A549 (cell line): ENCODE data around the gene GFY. TPM values are rescaled to one million over a fixed set of nuclear protein-coding genes. Genes with fewer than 3 reads are reported as not detected.

Source experiments
- ATAC-seq, 2 experiments: fragments of 200-7000 bp in 1 of 2; fragments of >200 bp in 1 of 2; cut with Nextera tagmentation in 1 of 2; cut with Tn5 transposase in 1 of 2; 3 replicates each; pipeline versions ENCODE4 v1.8.0 to v1.9.1; 2018 to 2020; ENCODE audit warnings: mild to moderate bottlenecking in 1 of 2, moderate library complexity in 1 of 2
- CTCF ChIA-PET: fragments of 300-600 bp; sonication (Branson Sonifier 250); formaldehyde crosslinking; extraction: SDS; loops from one replicate; lab custom pipeline; 2021; ENCODE audit warnings: antibody characterized with exemption, inconsistent platforms; lab: Yijun Ruan, JAX
- POLR2A ChIA-PET: fragments of 350-600 bp; formaldehyde crosslinking; extraction: SDS; loops from one replicate; lab custom pipeline; 2021; ENCODE audit warnings: antibody characterized with exemption, inconsistent platforms; lab: Yijun Ruan, JAX
- DNase-seq, 2 experiments: peaks; one replicate each; pipeline versions ENCODE4 v3.0.0 to v3.0.0-alpha.2; 2011 to 2016; ENCODE audit warnings: low read depth in 1 of 2, low spot score in 1 of 2
- FAIRE-seq: peaks from 2 replicates; lab custom pipeline; 2011; peaks lifted over from hg19 to GRCh38; lab: Jason Lieb, UNC
- H3K27ac ChIP-seq, 2 experiments: fragments of >200 bp; sonication (Bioruptor Twin); formaldehyde crosslinking; 3 replicates each; pipeline ENCODE4 v1.5.1; 2016 to 2017
- H3K4me1 ChIP-seq: fragments of >200 bp; sonication (Bioruptor Twin); formaldehyde crosslinking; 3 replicates; pipeline ENCODE4 v1.6.1; 2016
- H3K4me2 ChIP-seq: fragments of >200 bp; sonication (Bioruptor Twin); formaldehyde crosslinking; 3 replicates; pipeline ENCODE4 v1.6.1; 2016
- H3K4me3 ChIP-seq: fragments of >200 bp; sonication (Bioruptor Twin); formaldehyde crosslinking; 3 replicates; pipeline ENCODE4 v1.5.1; 2016
- H3K9me3 ChIP-seq: fragments of >200 bp; sonication (Bioruptor Twin); formaldehyde crosslinking; 3 replicates; pipeline ENCODE4 v1.6.1; 2016
- ATOH8 ChIP-seq: fragments of 250-450 bp; sonication (Bioruptor Pico); IDR thresholded peaks from 2 replicates; pipeline ENCODE4 v1.5.0; 2020; ENCODE audit warnings: low read depth, mild to moderate bottlenecking, moderate library complexity
- BCL3 ChIP-seq: fragments of >200 bp; sonication (Bioruptor Twin); formaldehyde crosslinking; IDR thresholded peaks from 3 replicates; pipeline ENCODE4 v1.6.1; 2016
- CEBPB ChIP-seq, 2 experiments: fragments of >200 bp in 1 of 2; sonication (Bioruptor Twin) in 1 of 2; formaldehyde crosslinking in 1 of 2; IDR thresholded peaks; 2 replicates each; pipeline ENCODE4 v1.6.1; 2012 to 2016
- CHD2 ChIP-seq: fragments of 150-350 bp; IDR thresholded peaks from 2 replicates; pipeline ENCODE4 v1.6.1; 2014; ENCODE audit warnings: low read length; ENCODE audit not compliant: partially characterized antibody
- E2F6 ChIP-seq: IDR thresholded peaks from 2 replicates; pipeline ENCODE4 v1.6.1; 2012; ENCODE audit warnings: low read depth, borderline replicate concordance
- ESRRA ChIP-seq: fragments of 150-350 bp; IDR thresholded peaks from 2 replicates; pipeline ENCODE4 v1.6.1; 2014; ENCODE audit warnings: mild to moderate bottlenecking, low read length, borderline replicate concordance
- HEYL ChIP-seq: fragments of 250-450 bp; sonication (Bioruptor Pico); IDR thresholded peaks from 2 replicates; pipeline ENCODE4 v1.8.0; 2021; ENCODE audit warnings: mild to moderate bottlenecking, moderate library complexity
- HOXB13 ChIP-seq: fragments of 250-450 bp; sonication (Bioruptor Pico); IDR thresholded peaks from 2 replicates; pipeline ENCODE4 v1.5.0; 2020; ENCODE audit warnings: low read depth, mild to moderate bottlenecking, moderate library complexity
- JUN ChIP-seq, 2 experiments: fragments of >200 bp; sonication (Bioruptor Twin); formaldehyde crosslinking; IDR thresholded peaks; 2 replicates in 1 of 2; 3 replicates in 1 of 2; pipeline ENCODE4 v1.6.1; 2016 to 2017
- KDM1A ChIP-seq: fragments of 200-600 bp; sonication (generic); IDR thresholded peaks from 2 replicates; pipeline ENCODE4 v1.6.1; 2016; ENCODE audit warnings: low read depth, mild to moderate bottlenecking
- KDM5A ChIP-seq: fragments of 200-600 bp; sonication (generic); IDR thresholded peaks from 2 replicates; pipeline ENCODE4 v1.6.1; 2016; ENCODE audit warnings: antibody characterized with exemption, mild to moderate bottlenecking
- MAFK ChIP-seq: fragments of 450-650 bp; IDR thresholded peaks from 2 replicates; pipeline ENCODE4 v1.6.1; 2014; ENCODE audit not compliant: partially characterized antibody
- MAX ChIP-seq: IDR thresholded peaks from 2 replicates; pipeline ENCODE4 v1.6.1; 2012
- NFE2L2 ChIP-seq: fragments of 150-350 bp; conservative IDR thresholded peaks from 2 replicates; pipeline ENCODE4 v1.6.1; 2014; ENCODE audit warnings: low read length
- POLR2A ChIP-seq: IDR thresholded peaks from 2 replicates; pipeline ENCODE4 v1.6.1; 2012; ENCODE audit warnings: mild to moderate bottlenecking, low read length
- POLR2AphosphoS2 ChIP-seq: conservative IDR thresholded peaks from 2 replicates; pipeline ENCODE4 v1.6.1; 2012; ENCODE audit warnings: low read length, improper control_type of control experiment, inconsistent platforms
- RARB ChIP-seq: fragments of 250-450 bp; sonication (Bioruptor Pico); IDR thresholded peaks from 2 replicates; pipeline ENCODE4 v1.8.0; 2021; ENCODE audit warnings: mild to moderate bottlenecking, moderate library complexity
- SMC3 ChIP-seq: fragments of >200 bp; sonication (Bioruptor Twin); formaldehyde crosslinking; IDR thresholded peaks from 3 replicates; pipeline ENCODE4 v1.6.1; 2018; ENCODE audit warnings: inconsistent platforms
- SREBF2 ChIP-seq: fragments of 450-650 bp; IDR thresholded peaks from 2 replicates; pipeline ENCODE4 v1.6.1; 2014; ENCODE audit warnings: mild to moderate bottlenecking, moderate library complexity
- TFCP2L1 ChIP-seq: fragments of 250-450 bp; sonication (Bioruptor Pico); IDR thresholded peaks from 2 replicates; pipeline ENCODE4 v1.5.0; 2021; ENCODE audit warnings: mild to moderate bottlenecking
- TP53 ChIP-seq: fragments of 250-450 bp; sonication (Bioruptor Pico); IDR thresholded peaks from 2 replicates; pipeline ENCODE4 v1.5.0; 2021; ENCODE audit warnings: mild to moderate bottlenecking, moderate library complexity
- ZC3H11A ChIP-seq: fragments of 450-650 bp; IDR thresholded peaks from 2 replicates; pipeline ENCODE4 v1.6.1; 2014; ENCODE audit warnings: antibody characterized with exemption, mild to moderate bottlenecking
- ZFP36 ChIP-seq: fragments of 450-650 bp; IDR thresholded peaks from 2 replicates; pipeline ENCODE4 v1.6.1; 2014; ENCODE audit warnings: borderline replicate concordance; ENCODE audit not compliant: partially characterized antibody
- ZSCAN20 ChIP-seq: fragments of 250-450 bp; sonication (Bioruptor Pico); IDR thresholded peaks from 2 replicates; pipeline ENCODE4 v1.8.0; 2022; ENCODE audit warnings: mild to moderate bottlenecking, moderate library complexity
- WGBS: methylation state at CpG from one replicate; pipeline ENCODE4 v1.1.6; 2017; ENCODE audit errors: missing lambda C conversion rate; 5-methylcytosine and 5-hydroxymethylcytosine counted together
- polyA plus RNA-seq, 4 experiments: library from polyadenylated mRNA; depleted of rRNA in 3 of 4; stranded (reverse); fragments of >200 nt; fragmentation: RNase III in 1 of 4; extraction: RNeasy Plus Mini Kit Qiagen cat#74134 plus additional on column Dnase treatment in 1 of 4; gene quantifications; 2 replicates in 3 of 4; 3 replicates in 1 of 4; pipeline ENCODE4 v1.2.3, GENCODE V29; 2011 to 2017

GFY gene
- polyA plus RNA-seq, 2 of the 4 experiments (the other 2 are of a cell fraction), result 0.06 TPM; not detected in 1

GRCh38 chr19:49383599-49383998 is 41.6 kb upstream of the GFY start:
- no peak for ATAC-seq
- CTCF ChIA-PET, result interaction anchor here (0.6 to 12.9 kb wide), 10 partner anchors 7 to 710 kb away, joined by 3 to 108 read pairs (median 3); partner anchors contain the start of gene KASH5
- TF ChIP-seq MAFK (peak; percentile 91), SMC3 (no peak)
- TF ChIP-seq, all 56 proteins: peak for 1
- FAIRE-seq, result no peak
- no peak overlapping the region for H3K27ac ChIP-seq
- POLR2A ChIA-PET, result interaction anchor here (0.5 kb wide), 1 partner anchor 61 kb away, joined by 3 read pairs; no protein-coding TSS in a partner anchor
- no peak overlapping the region for H3K4me2 ChIP-seq
- DNase-seq, result no peak
- no peak overlapping the region for H3K4me3 ChIP-seq
- H3K4me1 ChIP-seq, result no peaks in the 10 kb centered on the region
- WGBS, result 57% methylated on average over 1 of the region's 1 CpG
- peaks cover 29% of the 10 kb centered on the region for H3K9me3 ChIP-seq

- ChIA-PET POLR2A (interaction anchor here (0.8 to 1.3 kb wide), 3 partner anchors 10 to 34 kb away, joined by 3 to 5 read pairs (median 5); no protein-coding TSS in a partner anchor), CTCF (interaction anchor here (0.6 to 10.9 kb wide), 4 partner anchors 10 to 86 kb away, joined by 3 to 244 read pairs (median 88); partner anchors contain the start of genes ALDH16A1, PIH1D1 and SLC17A7)
- Histone ChIP-seq H3K9me3 (peaks cover 12% of the 10 kb centered on the region; the same call in 2 of the 3 replicates), H3K4me2 (peak within 1 kb of the TSS; percentile 44), H3K4me3 (no peak within 1 kb of the TSS)
- peak; percentile 53 to 91 for DNase-seq
- 58% methylated on average over 39 of the region's 40 CpGs for WGBS
- ATAC-seq, result no peak
- TF ChIP-seq POLR2A (peak; percentile 59), E2F6 (peak; percentile 96), MAX (peak; percentile 86; the same call in 1 of the 2 replicates), TP53 (CRISPR knock-in tag) (no peak)
- TF ChIP-seq, all 56 proteins: peak for 3
- Histone ChIP-seq H3K27ac (peak within 1 kb of the TSS in 1 of 2 experiments; percentile 59; a peak in 2 of 6 replicates), H3K4me1 (0 out of 3 replicates have a peak, but pooled peaks cover 3% of the 10 kb centered on the region)
- FAIRE-seq, result no peak
Measured at GRCh38 chr19:49387936-49388372, 37.2 kb upstream of the GFY start, which contains the start of gene KASH5. TSS of gene KASH5 (plus strand) at chr19:49388249. CDS start at chr19:49390884, 2,635 bp downstream.

DNA sequence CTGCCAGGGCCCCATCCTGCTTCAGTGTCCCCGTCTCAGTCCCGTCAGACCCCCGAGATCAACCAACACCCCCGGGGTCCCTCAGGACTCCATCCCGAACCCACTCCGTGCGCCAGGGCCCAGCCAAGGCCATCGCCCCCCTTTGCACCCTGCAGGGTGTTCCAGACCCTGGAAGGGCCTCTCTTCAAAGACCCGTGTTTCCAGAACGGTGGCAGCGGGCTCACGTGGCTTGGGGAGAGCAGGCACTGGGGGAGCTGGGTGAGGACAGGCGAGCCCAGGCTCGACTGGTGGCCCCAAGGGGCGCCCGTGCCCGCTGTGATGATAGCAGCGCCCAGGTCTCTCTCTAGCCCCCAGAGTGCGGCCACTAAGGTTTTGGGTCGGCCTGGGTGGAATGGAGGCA is 35.8 kb upstream of the GFY start:
- CTCF ChIA-PET, result interaction anchor here (1.2 to 10.9 kb wide), 8 partner anchors 11 to 594 kb away, joined by 3 to 244 read pairs (median 63); partner anchors contain the start of genes ALDH16A1, GFY, PIH1D1 and PTH2
- FAIRE-seq (no peak), ATAC-seq (no peak), DNase-seq (no peak)
- H3K4me3 ChIP-seq, result no peak overlapping the region
- no peak overlapping the region for H3K27ac ChIP-seq
- TF ChIP-seq TFCP2L1 (CRISPR knock-in tag) (no peak), ZSCAN20 (no peak), CEBPB (IDR thresholded peaks at IDR 0.05) (no peak), ZC3H11A (no peak), KDM5A (no peak), SREBF2 (no peak), ZFP36 (no peak)
- no peak overlapping the region for H3K4me2 ChIP-seq
- 85% methylated on average over 10 of the region's 20 CpGs for WGBS
- no peaks in the 10 kb centered on the region for H3K9me3 ChIP-seq
- POLR2A ChIA-PET, result no interaction called here
- H3K4me1 ChIP-seq, result 0 out of 3 replicates have a peak, but pooled peaks cover 3% of the 10 kb centered on the region

DNA sequence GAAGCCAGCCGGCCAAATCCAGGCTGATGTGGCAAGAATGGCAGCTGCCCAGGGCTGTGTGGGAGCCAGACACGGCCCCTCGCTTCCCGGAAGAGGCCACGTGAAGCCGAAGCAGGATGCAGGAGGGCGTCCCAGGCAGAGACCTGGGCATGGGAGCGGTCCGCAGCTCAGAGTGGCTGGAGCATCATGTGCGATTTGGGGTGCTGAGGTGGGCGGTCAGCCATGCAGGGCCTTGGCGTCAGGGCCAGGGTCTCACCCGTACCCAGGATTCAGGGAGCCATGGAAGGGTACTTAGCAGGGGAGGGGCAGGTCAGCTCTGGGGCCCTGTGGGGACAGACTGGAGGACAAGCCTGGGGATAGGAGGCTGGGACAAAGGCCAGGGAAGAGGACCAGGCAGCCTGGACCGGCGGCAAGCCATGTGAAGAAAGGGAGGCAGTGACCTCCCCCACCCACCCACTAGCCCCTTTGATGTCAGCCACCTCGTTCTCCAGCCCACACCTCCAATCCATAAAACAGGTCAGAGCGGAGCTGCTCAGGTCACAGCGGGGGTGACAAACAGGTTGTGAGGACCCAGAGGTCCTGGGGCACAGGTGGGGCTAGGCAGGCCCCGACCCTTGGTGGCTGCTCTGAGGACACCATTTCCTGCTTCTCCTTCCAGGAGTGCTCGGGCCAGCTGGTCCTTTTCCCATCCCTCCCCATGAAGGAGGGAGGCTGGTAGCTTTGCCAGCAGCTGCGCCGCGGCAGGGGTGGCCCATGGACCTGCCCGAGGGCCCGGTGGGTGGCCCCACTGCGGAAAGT is 34.9 kb upstream of the GFY start:
- POLR2A ChIA-PET, result no interaction called here
- Histone ChIP-seq H3K4me1 (0 out of 3 replicates have a peak, but pooled peaks cover 3% of the 10 kb centered on the region), H3K9me3 (no peaks in the 10 kb centered on the region), H3K27ac (no peak overlapping the region), H3K4me3 (no peak overlapping the region), H3K4me2 (no peak overlapping the region)
- CTCF ChIA-PET, result interaction anchor here (0.9 to 10.9 kb wide), 19 partner anchors 12 to 595 kb away, joined by 3 to 244 read pairs (median 17); partner anchors contain the start of genes ALDH16A1, FLT3LG, GFY and PIH1D1
- ATAC-seq (peak; percentile 6 to 11; a peak in 4 of 6 replicates), FAIRE-seq (no peak), DNase-seq (no peak)
- 72% methylated on average over 26 of the region's 26 CpGs for WGBS
- no peak for TF ChIP-seq HEYL (CRISPR knock-in tag)
- no peak for TF ChIP-seq SREBF2
- TF ChIP-seq POLR2AphosphoS2, result no peak
- TF ChIP-seq HOXB13 (CRISPR knock-in tag), result no peak
- no peak for TF ChIP-seq POLR2A
- no peak for TF ChIP-seq ZC3H11A
- TF ChIP-seq SMC3, result no peak
- no peak for TF ChIP-seq ZSCAN20
- TF ChIP-seq NFE2L2, result no peak
- TF ChIP-seq JUN (IDR thresholded peaks at IDR 0.05), result no peak
- no peak for TF ChIP-seq ESRRA
- TF ChIP-seq BCL3, result no peak
- TF ChIP-seq RARB, result no peak
- TF ChIP-seq ATOH8 (CRISPR knock-in tag), result no peak
- TF ChIP-seq KDM1A, result no peak
- TF ChIP-seq CHD2, result no peak
- TF ChIP-seq KDM5A, result no peak
